Uterus (tissue), 2 donors: ENCODE results near the gene FAM184A.

Source experiments
- CTCF ChIP-seq, 4 experiments: fragments of 200-600 bp in 2 of 4; fragments of 450-650 bp in 2 of 4; sonication (generic) in 2 of 4; IDR thresholded peaks; one replicate each; pipeline ENCODE4 v1.5.1; 2016 to 2019; ENCODE audit warnings: antibody characterized with exemption in 4 of 4, mild to moderate bottlenecking in 2 of 4, moderate library complexity in 1 of 4
- POLR2A ChIP-seq, 2 donors: fragments of 450-650 bp; IDR thresholded peaks; one replicate each; pipeline ENCODE4 v1.6.1; 2016; ENCODE audit warnings: antibody characterized with exemption in 2 of 2, mild to moderate bottlenecking in 1 of 2, moderate library complexity in 1 of 2

DNA sequence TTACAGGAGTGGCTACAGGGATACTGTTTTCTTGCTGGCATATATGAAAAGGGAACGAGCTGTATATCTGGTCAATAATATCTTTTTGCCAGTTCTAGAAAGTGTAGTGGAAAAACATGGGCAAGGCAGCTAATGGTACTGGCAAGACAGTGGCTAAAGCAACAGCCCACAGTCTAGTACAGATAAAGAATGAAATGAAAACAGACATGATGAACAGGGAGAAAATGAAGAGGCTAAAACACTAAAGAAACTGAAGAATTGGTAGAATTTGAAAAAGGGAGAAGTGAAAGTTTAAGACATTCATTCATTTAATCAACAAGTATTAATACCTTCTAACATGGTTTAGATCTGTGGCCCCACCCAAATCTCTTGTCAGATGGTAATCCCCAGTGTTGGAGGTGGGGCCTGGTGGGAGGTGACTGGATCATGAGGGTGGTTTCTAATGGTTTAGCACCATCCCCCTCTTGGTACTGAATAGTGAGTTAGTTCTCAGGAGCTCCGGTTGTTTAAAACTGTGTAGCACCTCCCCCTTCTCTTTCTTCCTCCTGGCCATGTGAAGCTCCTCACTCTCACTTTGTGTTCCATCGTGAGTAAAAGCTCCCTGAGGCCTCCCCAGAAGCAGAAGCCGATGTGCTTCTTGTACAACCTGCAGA, 18.1 kb downstream of the FAM184A start:
- TF ChIP-seq CTCF (IDR thresholded peaks at IDR 0.05), result no peak
- TF ChIP-seq POLR2A (IDR thresholded peaks at IDR 0.05), result no peak
